H1 (cell line): ENCODE results near the gene RAB3A. TPM values are rescaled to one million over a fixed set of nuclear protein-coding genes. Genes with fewer than 3 reads are reported as not detected.

ENCODE experiments used
- CTCF ChIA-PET: fragments of 300-600 bp; sonication (Branson Sonifier 250); formaldehyde crosslinking; loops from one replicate; lab custom pipeline; 2021; ENCODE audit not compliant: partially characterized antibody; lab: Charles Lee
- POLR2A ChIA-PET: fragments of 300-600 bp; sonication (Branson Sonifier 250); formaldehyde crosslinking; loops from one replicate; lab custom pipeline; 2021; ENCODE audit warnings: inconsistent platforms; ENCODE audit not compliant: partially characterized antibody; lab: Charles Lee
- DNase-seq, 2 experiments: peaks; one replicate each; pipeline versions ENCODE4 v3.0.0 to v3.0.0-alpha.2; 2010 to 2022; ENCODE audit warnings: low spot score in 2 of 2, low read depth in 1 of 2, mixed read lengths in 1 of 2
- FAIRE-seq: peaks from 2 replicates; lab custom pipeline; 2011; peaks lifted over from hg19 to GRCh38; lab: Jason Lieb, UNC
- H2AFZ ChIP-seq: 2 replicates; pipeline ENCODE4 v1.8.1; 2012; ENCODE audit warnings: low read length, inconsistent platforms
- H2AK5ac ChIP-seq: 2 replicates; pipeline ENCODE4 v1.6.1; 2013; ENCODE audit warnings: low read depth, low read length
- H2BK120ac ChIP-seq: replicated peaks from 2 replicates; pipeline ENCODE3; 2013; ENCODE audit warnings: low read depth, low read length, inconsistent platforms
- H2BK12ac ChIP-seq: 2 replicates; pipeline ENCODE4 v1.6.1; 2013; ENCODE audit warnings: low read depth, low read length
- H2BK15ac ChIP-seq: 2 replicates; pipeline ENCODE4 v1.6.1; 2013; ENCODE audit warnings: low read length
- H2BK20ac ChIP-seq: 2 replicates; pipeline ENCODE4 v1.6.1; 2013; ENCODE audit warnings: low read length
- H2BK5ac ChIP-seq: 2 replicates; pipeline ENCODE4 v1.6.1; 2013; ENCODE audit warnings: low read depth, low read length
- H3K14ac ChIP-seq: 2 replicates; pipeline ENCODE4 v1.6.1; 2013; ENCODE audit warnings: inconsistent platforms; ENCODE audit not compliant: insufficient read length
- H3K18ac ChIP-seq: 2 replicates; pipeline ENCODE4 v1.6.1; 2013; ENCODE audit warnings: low read length; ENCODE audit errors: extremely low read depth
- H3K23ac ChIP-seq: 2 replicates; pipeline ENCODE4 v1.6.1; 2013; ENCODE audit warnings: inconsistent platforms; ENCODE audit not compliant: insufficient read length
- H3K23me2 ChIP-seq: 2 replicates; pipeline ENCODE4 v1.6.1; 2013; ENCODE audit warnings: low read depth, low read length
- H3K27ac ChIP-seq: 2 replicates; pipeline ENCODE4 v1.6.1; 2011; ENCODE audit warnings: low read depth, low read length, inconsistent platforms
- H3K27me3 ChIP-seq, 4 experiments: replicated peaks in 1 of 4; 1 replicate in 1 of 4; 2 replicates in 3 of 4; pipeline versions ENCODE4 v1.6.1 to v1.8.1; 2011 to 2013; ENCODE audit warnings: low read length in 3 of 4, mild to moderate bottlenecking in 3 of 4, inconsistent platforms in 2 of 4, mixed read lengths in 2 of 4, moderate library complexity in 1 of 4; ENCODE audit not compliant: control insufficient read depth in 3 of 4, insufficient read depth in 3 of 4; ENCODE audit errors: extremely low read depth in 1 of 4
- H3K36me3 ChIP-seq, 4 experiments: 2 replicates each; pipeline versions ENCODE4 v1.6.1 to v1.8.1; 2011 to 2013; ENCODE audit warnings: mild to moderate bottlenecking in 4 of 4, low read length in 3 of 4, moderate library complexity in 2 of 4, control low read depth in 1 of 4, inconsistent platforms in 1 of 4; ENCODE audit not compliant: insufficient read depth in 4 of 4, control insufficient read depth in 2 of 4
- H3K4ac ChIP-seq: replicated peaks from 2 replicates; pipeline ENCODE3; 2013; ENCODE audit warnings: low read length, low read depth, mixed read lengths, inconsistent platforms; ENCODE audit not compliant: insufficient read length
- H3K4me1 ChIP-seq, 4 experiments: replicated peaks in 1 of 4; 1 replicate in 1 of 4; 2 replicates in 3 of 4; pipeline versions ENCODE4 v1.6.1 to v1.8.1; 2011 to 2013; ENCODE audit warnings: low read length in 3 of 4, inconsistent platforms in 2 of 4, mixed read lengths in 1 of 4; ENCODE audit not compliant: insufficient read depth in 4 of 4, control insufficient read depth in 3 of 4
- H3K4me2 ChIP-seq, 2 experiments: 2 replicates each; pipeline versions ENCODE4 v1.6.1 to v1.8.1; 2011 to 2013; ENCODE audit warnings: low read depth in 2 of 2, low read length in 2 of 2, control low read depth in 1 of 2, inconsistent platforms in 1 of 2, mild to moderate bottlenecking in 1 of 2; ENCODE audit not compliant: insufficient read depth in 1 of 2
- H3K4me3 ChIP-seq, 4 experiments: fragments of 200-600, 300-600 bp in 1 of 4; sonication (generic), shearing (Covaris generic), sonication (Bioruptor Twin) in 1 of 4; 2 replicates each; pipeline versions ENCODE4 v1.5.1 to v1.8.1; 2011 to 2016; ENCODE audit warnings: low read length in 4 of 4, low read depth in 3 of 4, control low read depth in 2 of 4, inconsistent platforms in 2 of 4, mild to moderate bottlenecking in 2 of 4, mixed read lengths in 1 of 4, moderate library complexity in 1 of 4; ENCODE audit not compliant: insufficient read depth in 2 of 4; ENCODE audit errors: extremely low read depth in 1 of 4
- H3K56ac ChIP-seq: replicated peaks from 2 replicates; pipeline ENCODE3; 2013; ENCODE audit warnings: low read depth, mild to moderate bottlenecking, mixed read lengths, low read length, inconsistent platforms; ENCODE audit not compliant: insufficient read length
- H3K79me1 ChIP-seq: 2 replicates; pipeline ENCODE4 v1.6.1; 2013; ENCODE audit warnings: low read depth, low read length, control low read depth
- H3K79me2 ChIP-seq, 2 experiments: 2 replicates each; pipeline versions ENCODE4 v1.6.1 to v1.8.1; 2012 to 2013; ENCODE audit warnings: low read length in 2 of 2, mild to moderate bottlenecking in 2 of 2, inconsistent platforms in 1 of 2; ENCODE audit not compliant: insufficient read depth in 2 of 2, control insufficient read depth in 1 of 2
- H3K9ac ChIP-seq, 4 experiments: replicated peaks in 1 of 4; 1 replicate in 1 of 4; 2 replicates in 3 of 4; pipeline versions ENCODE4 v1.6.1 to v1.8.1; 2011 to 2013; ENCODE audit warnings: low read depth in 3 of 4, low read length in 3 of 4, control low read depth in 2 of 4, mild to moderate bottlenecking in 2 of 4, moderate library complexity in 2 of 4, inconsistent platforms in 1 of 4; ENCODE audit errors: extremely low read depth in 1 of 4
- H3K9me3 ChIP-seq, 2 experiments: 2 replicates each; pipeline versions ENCODE4 v1.6.1 to v1.8.1; 2012 to 2013; ENCODE audit warnings: mild to moderate bottlenecking in 2 of 2, moderate library complexity in 2 of 2, control low read depth in 1 of 2, inconsistent platforms in 1 of 2, low read depth in 1 of 2, low read length in 1 of 2, mixed read lengths in 1 of 2; ENCODE audit not compliant: insufficient read depth in 2 of 2
- H4K20me1 ChIP-seq, 2 experiments: replicated peaks in 1 of 2; 2 replicates each; pipeline versions ENCODE3 to v1.8.1; 2011 to 2013; ENCODE audit warnings: inconsistent platforms in 2 of 2, low read length in 2 of 2, mild to moderate bottlenecking in 1 of 2; ENCODE audit not compliant: insufficient read depth in 2 of 2, control insufficient read depth in 1 of 2
- H4K5ac ChIP-seq: 2 replicates; pipeline ENCODE4 v1.6.1; 2013; ENCODE audit warnings: low read length, low read depth, mixed read lengths, inconsistent platforms; ENCODE audit not compliant: insufficient read length
- H4K8ac ChIP-seq: 2 replicates; pipeline ENCODE4 v1.8.0; 2013; ENCODE audit warnings: mild to moderate bottlenecking, moderate library complexity, low read length, inconsistent platforms; ENCODE audit not compliant: insufficient read depth; ENCODE audit errors: extremely low read depth
- H4K91ac ChIP-seq: replicated peaks from 2 replicates; pipeline ENCODE3; 2013; ENCODE audit warnings: low read length, mixed read lengths, inconsistent platforms; ENCODE audit not compliant: insufficient read length
- KDM4A ChIP-seq: IDR thresholded peaks from one replicate; pipeline ENCODE4 v1.7.1; 2012; ENCODE audit warnings: low read depth, mild to moderate bottlenecking, moderate library complexity, low read length, inconsistent platforms; ENCODE audit not compliant: severe bottlenecking
- RAD21 ChIP-seq, 2 experiments: IDR thresholded peaks in 1 of 2; conservative IDR thresholded peaks in 1 of 2; 2 replicates each; pipeline ENCODE4 v1.6.1; 2011; ENCODE audit warnings: low read depth in 2 of 2, low read length in 2 of 2, improper control_type of control experiment in 1 of 2, inconsistent platforms in 1 of 2, mild to moderate bottlenecking in 1 of 2, moderate library complexity in 1 of 2
- RBBP5 ChIP-seq: IDR thresholded peaks from 2 replicates; pipeline ENCODE4 v1.7.1; 2012; ENCODE audit warnings: low read depth, mild to moderate bottlenecking, inconsistent platforms, low read length, moderate library complexity, borderline replicate concordance
- RNF2 ChIP-seq: fragments of 200-900, 300-1000 bp; sonication (generic); IDR thresholded peaks from 2 replicates; pipeline ENCODE4 v1.7.1; 2016; ENCODE audit warnings: borderline replicate concordance, low read depth, mild to moderate bottlenecking, antibody characterized with exemption, low read length; ENCODE audit not compliant: poor library complexity, severe bottlenecking; ENCODE audit errors: missing control alignments
- WGBS, 2 experiments: shearing (Covaris generic) in 1 of 2; methylation state at CpG; one replicate each; pipeline versions ENCODE4 v1.1.6 to v1.1.7; 2013 to 2015; ENCODE audit warnings: low lambda C conversion rate in 2 of 2, mixed read lengths in 2 of 2, inconsistent platforms in 1 of 2, low coverage in 1 of 2, missing lambda C conversion rate in 1 of 2; ENCODE audit not compliant: insufficient replicate concordance in 2 of 2, insufficient coverage in 1 of 2, insufficient read length in 1 of 2; ENCODE audit errors: extremely low coverage in 1 of 2, missing lambda C conversion rate in 1 of 2; 5-methylcytosine and 5-hydroxymethylcytosine counted together
- polyA plus RNA-seq, 7 experiments: library from polyadenylated mRNA; depleted of rRNA in 3 of 7; stranded (reverse) in 5 of 7; unstranded in 2 of 7; fragments of >200 nt in 5 of 7; fragments of 200-250 nt in 2 of 7; gene quantifications; 1 replicate in 5 of 7; 2 replicates in 1 of 7; 4 replicates in 1 of 7; pipeline versions ENCODE4 v1.2.1 to v1.2.3, GENCODE V29; 2011 to 2013; ENCODE audit warnings: missing spikeins in 2 of 7, mixed read lengths in 2 of 7
- total RNA-seq: library from RNA; stranded (reverse); fragmentation: NEBNext Ultra II Directional; extraction: Animal tissue kit (Norgen Biotek cat#: 25700); gene quantifications from 2 replicates; pipeline ENCODE4 v1.2.1, GENCODE V29; 2021
- TF ChIP-seq, protein P1 (sequence below): IDR thresholded peaks from 2 replicates; pipeline ENCODE4 v1.6.1; 2012; ENCODE audit warnings: low read length, inconsistent platforms
- TF ChIP-seq, protein P2 (sequence below): IDR thresholded peaks from 2 replicates; pipeline ENCODE4 v1.6.1; 2012; ENCODE audit warnings: inconsistent platforms

Gene RAB3A
- total and polyA plus RNA-seq, 2 of the 8 experiments (the other 6 are each of a cell fraction or from before 2014, with no cell fraction given): 13.6 to 14.2 TPM

DNA sequence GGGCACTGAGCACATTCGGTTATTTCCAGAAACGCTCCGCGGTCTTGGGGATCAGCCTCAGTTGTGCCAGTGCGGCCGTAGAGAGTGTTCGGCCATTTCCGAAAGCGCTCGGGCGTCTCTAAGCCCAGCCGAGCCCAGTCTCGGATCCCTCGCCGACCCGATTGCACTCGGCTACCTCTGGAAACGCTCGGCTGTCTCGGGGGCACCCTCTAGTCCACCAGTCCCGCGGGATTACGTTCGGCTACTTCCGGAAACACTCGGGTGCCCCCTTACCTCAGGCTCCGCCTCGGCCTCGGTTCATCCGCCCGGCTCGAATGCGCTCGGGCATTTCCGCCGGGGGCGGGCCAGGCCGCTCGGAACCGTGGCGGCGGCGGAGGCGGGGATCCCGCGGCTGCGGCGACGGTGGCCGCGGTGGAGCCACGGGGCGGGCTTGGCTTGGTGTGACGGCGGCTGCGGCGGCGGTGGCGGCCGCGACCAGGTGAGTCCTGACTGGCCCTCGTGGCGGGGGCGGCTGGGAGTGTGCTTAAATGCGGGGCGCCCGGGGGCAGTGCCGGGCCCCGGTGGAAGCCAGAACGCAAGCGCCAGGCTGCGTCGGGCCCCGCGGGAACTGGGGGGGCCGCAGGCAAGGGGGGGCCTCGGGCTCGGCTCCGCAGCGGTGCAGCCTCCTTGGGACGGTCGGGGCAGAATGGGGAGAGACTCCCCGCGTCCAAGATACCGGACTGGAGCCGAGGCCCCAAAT, 50.9 kb downstream of the RAB3A start, which contains the start of gene PIK3R2:
Gene PIK3R2, plus strand, starts transcription at position 347 of the 739 bp plus-strand sequence. CDS start 2,717 bp downstream, outside the sequence.
- Histone ChIP-seq H3K4ac (peak within 1 kb of the TSS; percentile 70), H3K9me3 (no peaks in the 10 kb centered on the region)
- TF ChIP-seq, protein P1, sequence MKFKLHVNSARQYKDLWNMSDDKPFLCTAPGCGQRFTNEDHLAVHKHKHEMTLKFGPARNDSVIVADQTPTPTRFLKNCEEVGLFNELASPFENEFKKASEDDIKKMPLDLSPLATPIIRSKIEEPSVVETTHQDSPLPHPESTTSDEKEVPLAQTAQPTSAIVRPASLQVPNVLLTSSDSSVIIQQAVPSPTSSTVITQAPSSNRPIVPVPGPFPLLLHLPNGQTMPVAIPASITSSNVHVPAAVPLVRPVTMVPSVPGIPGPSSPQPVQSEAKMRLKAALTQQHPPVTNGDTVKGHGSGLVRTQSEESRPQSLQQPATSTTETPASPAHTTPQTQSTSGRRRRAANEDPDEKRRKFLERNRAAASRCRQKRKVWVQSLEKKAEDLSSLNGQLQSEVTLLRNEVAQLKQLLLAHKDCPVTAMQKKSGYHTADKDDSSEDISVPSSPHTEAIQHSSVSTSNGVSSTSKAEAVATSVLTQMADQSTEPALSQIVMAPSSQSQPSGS: no peak
- no peak for TF ChIP-seq RAD21 (IDR thresholded peaks at IDR 0.05 in 1 of 2, conservative IDR thresholded peaks at IDR 0.05 in 1 of 2; ENCODE audit: low read depth in 2 of 2, low read length in 2 of 2)
- TF ChIP-seq, protein P2, sequence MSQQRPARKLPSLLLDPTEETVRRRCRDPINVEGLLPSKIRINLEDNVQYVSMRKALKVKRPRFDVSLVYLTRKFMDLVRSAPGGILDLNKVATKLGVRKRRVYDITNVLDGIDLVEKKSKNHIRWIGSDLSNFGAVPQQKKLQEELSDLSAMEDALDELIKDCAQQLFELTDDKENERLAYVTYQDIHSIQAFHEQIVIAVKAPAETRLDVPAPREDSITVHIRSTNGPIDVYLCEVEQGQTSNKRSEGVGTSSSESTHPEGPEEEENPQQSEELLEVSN: no peak; the same call in 1 of the 2 replicates
- peak; percentile 80 for TF ChIP-seq KDM4A
- no peak for TF ChIP-seq RNF2
- TF ChIP-seq RBBP5: no peak

More for the DNA sequence above, 50.9 kb downstream of the RAB3A start, which contains the start of gene PIK3R2:
- peak within 1 kb of the TSS; percentile 89; the same call in 1 of the 2 replicates for H2AK5ac ChIP-seq
- peak within 1 kb of the TSS; percentile 95 for H4K5ac ChIP-seq
- peak within 1 kb of the TSS; percentile 95 for H4K8ac ChIP-seq
- H3K9ac ChIP-seq: peak within 1 kb of the TSS; percentile 94 to 98 (median 94)
- H3K23ac ChIP-seq: no peak within 1 kb of the TSS
- FAIRE-seq (no peak), DNase-seq (peak; percentile 97 to 100)
- H2BK15ac ChIP-seq: no peak within 1 kb of the TSS
- H3K56ac ChIP-seq: peak within 1 kb of the TSS; percentile 93
- peak within 1 kb of the TSS; percentile 93; the same call in 1 of the 2 replicates for H2AFZ ChIP-seq
- no peaks in the 10 kb centered on the region for H3K27me3 ChIP-seq
- no peak within 1 kb of the TSS for H3K14ac ChIP-seq
- peak within 1 kb of the TSS; percentile 71 for H3K18ac ChIP-seq
- H4K91ac ChIP-seq: peak within 1 kb of the TSS; percentile 19
- peak within 1 kb of the TSS; percentile 94 for H3K27ac ChIP-seq
- peaks cover 0 to 9% (median 4%) of the 10 kb centered on the region in 4 experiments; a peak in 4 of 7 replicates for H3K4me1 ChIP-seq
- WGBS, 2 experiments: 3% methylated on average over 37 of the region's 86 CpGs; no CpG with 5 or more reads in 1 of the 2 experiments
- peaks cover 4% of the 10 kb centered on the region; the same call in 1 of the 2 replicates for H3K79me1 ChIP-seq
- ChIA-PET POLR2A (interaction anchor here (0.7 to 2.0 kb wide), 6 partner anchors 8 to 293 kb away, joined by 3 to 7 read pairs (median 5); partner anchors contain the start of genes JUND and RPL18A), CTCF (interaction anchor here (0.6 to 3.0 kb wide), 10 partner anchors 10 to 1352 kb away, joined by 3 to 29 read pairs (median 4); no protein-coding TSS in a partner anchor)
- H4K20me1 ChIP-seq: peaks cover 6 to 16% of the 10 kb centered on the region in 2 experiments
- H3K23me2 ChIP-seq: peaks cover 13% of the 10 kb centered on the region
- no peak within 1 kb of the TSS for H2BK20ac ChIP-seq
- H2BK120ac ChIP-seq: no peak within 1 kb of the TSS
- H2BK12ac ChIP-seq: no peak within 1 kb of the TSS
- H3K36me3 ChIP-seq: peaks cover 0 to 10% (median 4%) of the 10 kb centered on the region in 4 experiments; a peak in 2 of 8 replicates
- H3K4me2 ChIP-seq: peak within 1 kb of the TSS; percentile 84 to 90
- H3K79me2 ChIP-seq: no peaks in the 10 kb centered on the region; a peak in 1 of 4 replicates
- H3K4me3 ChIP-seq: peak within 1 kb of the TSS; percentile 68 to 83 (median 76)
- H2BK5ac ChIP-seq: peak within 1 kb of the TSS; percentile 98
